Measurements from ENCODE around the gene KLF13.

Gene KLF13

DNA sequence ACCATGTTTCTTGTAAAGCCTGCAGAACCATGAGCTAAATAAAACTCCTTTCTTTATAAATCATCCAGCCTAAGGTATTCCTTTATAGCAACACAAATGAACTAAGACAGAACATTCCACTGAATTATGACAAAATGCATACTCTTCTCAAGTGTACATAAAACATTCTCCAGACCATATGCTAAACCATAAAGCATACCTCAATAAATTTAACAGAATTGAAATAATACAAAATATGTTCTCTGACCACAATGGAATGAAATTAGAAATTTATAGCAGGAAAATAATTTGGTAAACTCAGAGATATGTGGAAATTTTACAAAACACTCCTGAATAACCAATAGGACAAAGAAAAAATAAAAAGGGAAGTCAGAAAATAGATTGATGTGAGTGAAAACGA is 88.6 kb downstream of the KLF13 start:
- Histone ChIP-seq H4K20me1 (no peaks in the 10 kb centered on the region), H3K4me2 (peak overlapping the region in 9 of 11 experiments; percentile 4 to 73 (median 32); a peak in 15 of 22 replicates), H3K4me3 (no peak overlapping the region), H3K9ac (no peak overlapping the region), H3K9me3 (replicated peaks in 1 of 11) (peaks cover 16 to 29% (median 20%) of the 10 kb centered on the region in 11 experiments), H3K36me3 (peaks cover 0 to 6% (median 0%) of the 10 kb centered on the region in 11 experiments; a peak in 2 of 22 replicates), H3K27ac (no peak overlapping the region; a peak in 1 of 22 replicates), H3K4me1 (peaks cover 15 to 38% (median 26%) of the 10 kb centered on the region in 10 experiments), H3K27me3 (no peaks in the 10 kb centered on the region)
- TF ChIP-seq Cebpa-rat (IDR thresholded peaks at IDR 0.05): no peak

DNA sequence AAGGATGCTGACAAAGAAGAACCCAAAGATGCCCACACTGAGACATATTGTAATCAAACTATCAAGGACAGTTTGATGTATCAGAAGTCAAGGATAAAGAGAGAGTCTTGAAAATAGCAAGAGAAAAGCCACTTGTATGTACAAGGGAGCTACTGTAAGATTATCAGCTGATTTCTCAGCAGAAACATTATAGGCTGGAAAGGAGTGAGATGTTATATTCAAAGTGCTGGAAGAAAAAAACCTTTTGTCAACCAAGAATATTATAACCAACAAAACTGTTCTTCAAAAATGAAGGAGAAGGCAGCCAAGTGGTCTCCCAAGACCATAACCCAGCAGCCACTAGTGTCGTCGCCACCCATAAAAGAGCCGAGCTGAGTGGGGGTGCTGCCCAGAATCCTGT is 93.2 kb downstream of the KLF13 start:
- no peak overlapping the region for H3K4me2 ChIP-seq
- H3K27me3 ChIP-seq: no peaks in the 10 kb centered on the region
- H4K20me1 ChIP-seq: no peaks in the 10 kb centered on the region
- no peak overlapping the region for H3K27ac ChIP-seq
- TF ChIP-seq Cebpa-rat (IDR thresholded peaks at IDR 0.05): no peak
- H3K9me3 ChIP-seq (replicated peaks in 1 of 11): peaks cover 30 to 62% (median 41%) of the 10 kb centered on the region in 11 experiments
- peaks cover 0 to 6% (median 3%) of the 10 kb centered on the region in 10 experiments; a peak in 13 of 20 replicates for H3K4me1 ChIP-seq
- no peak overlapping the region for H3K9ac ChIP-seq
- H3K36me3 ChIP-seq: peaks cover 0 to 8% (median 0%) of the 10 kb centered on the region in 11 experiments; a peak in 2 of 22 replicates
- H3K4me3 ChIP-seq: no peak overlapping the region

DNA sequence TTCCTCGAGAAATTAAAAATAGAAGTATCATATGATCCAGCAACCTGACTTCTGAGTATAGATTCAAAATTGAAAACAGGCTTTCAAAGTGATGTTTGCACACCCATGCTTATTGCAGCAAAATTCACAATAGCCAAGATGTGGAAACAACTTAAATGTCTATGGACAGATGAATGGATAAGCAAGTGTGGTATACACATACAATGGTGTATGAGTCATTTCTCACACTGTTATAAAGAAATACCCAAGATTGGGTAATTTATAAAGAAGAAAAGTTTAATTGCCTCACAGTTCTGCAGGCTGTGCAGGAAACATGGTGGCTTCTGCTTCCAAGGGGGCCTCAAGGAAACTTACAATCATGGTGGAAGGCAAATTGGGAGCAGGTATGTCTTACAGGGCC is 100.8 kb downstream of the KLF13 start:
- Histone ChIP-seq H4K20me1 (no peaks in the 10 kb centered on the region), H3K27me3 (no peaks in the 10 kb centered on the region), H3K4me2 (peak overlapping the region in 4 of 11 experiments; percentile 11 to 19 (median 14); a peak in 4 of 22 replicates), H3K4me1 (peaks cover 9 to 21% (median 14%) of the 10 kb centered on the region in 10 experiments), H3K36me3 (no peaks in the 10 kb centered on the region), H3K4me3 (no peak overlapping the region), H3K9me3 (replicated peaks in 1 of 11) (peaks cover 2 to 15% (median 10%) of the 10 kb centered on the region in 11 experiments; a peak in 9 of 22 replicates), H3K9ac (no peak overlapping the region), H3K27ac (no peak overlapping the region; a peak in 1 of 22 replicates)
- no peak for TF ChIP-seq Cebpa-rat (IDR thresholded peaks at IDR 0.05)

Data from BLaER1 treated with 17β-estradiol and CSF1 and Interleukin-3, amounts not matched to agents 10 nM and 100 nM (cell line).